OCI-LY7 (cell line): ENCODE measurements around the gene CTNNBIP1.

Experiments
- EZH2phosphoT487 ChIP-seq: fragments of 200-600 bp; sonication (generic); IDR thresholded peaks from 2 replicates; pipeline ENCODE4 v1.6.1; 2018; ENCODE audit warnings: low read depth, borderline replicate concordance, mild to moderate bottlenecking, mixed run types, antibody characterized with exemption, low read length, moderate library complexity, mixed read lengths
- TF ChIP-seq, protein P1 (sequence below): fragments of 200-600 bp; sonication (generic); conservative IDR thresholded peaks from 2 replicates; pipeline ENCODE4 v1.5.1; 2014; ENCODE audit warnings: mild to moderate bottlenecking, antibody characterized with exemption, low read length, moderate library complexity, mixed read lengths

DNA sequence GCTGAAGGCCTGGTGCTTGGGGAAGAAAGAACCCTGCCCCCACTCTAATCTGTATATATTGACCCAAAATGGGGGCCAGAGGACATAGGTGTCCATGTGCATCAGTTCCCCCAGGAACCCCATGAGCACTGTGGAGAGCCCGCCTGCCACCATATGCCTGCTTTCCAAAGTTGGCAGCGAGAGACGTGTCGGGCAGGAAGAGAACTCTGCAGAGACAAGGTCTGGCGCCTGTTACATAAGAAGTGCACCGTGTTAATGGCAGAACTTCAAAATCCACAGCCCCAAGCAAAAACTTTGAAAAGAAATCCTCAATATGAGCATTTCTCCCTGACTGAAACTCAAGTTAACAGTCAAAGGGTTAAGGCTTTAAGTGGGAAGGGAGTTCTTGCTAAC is 8.0 kb downstream of the CTNNBIP1 start:
- TF ChIP-seq, protein P1, sequence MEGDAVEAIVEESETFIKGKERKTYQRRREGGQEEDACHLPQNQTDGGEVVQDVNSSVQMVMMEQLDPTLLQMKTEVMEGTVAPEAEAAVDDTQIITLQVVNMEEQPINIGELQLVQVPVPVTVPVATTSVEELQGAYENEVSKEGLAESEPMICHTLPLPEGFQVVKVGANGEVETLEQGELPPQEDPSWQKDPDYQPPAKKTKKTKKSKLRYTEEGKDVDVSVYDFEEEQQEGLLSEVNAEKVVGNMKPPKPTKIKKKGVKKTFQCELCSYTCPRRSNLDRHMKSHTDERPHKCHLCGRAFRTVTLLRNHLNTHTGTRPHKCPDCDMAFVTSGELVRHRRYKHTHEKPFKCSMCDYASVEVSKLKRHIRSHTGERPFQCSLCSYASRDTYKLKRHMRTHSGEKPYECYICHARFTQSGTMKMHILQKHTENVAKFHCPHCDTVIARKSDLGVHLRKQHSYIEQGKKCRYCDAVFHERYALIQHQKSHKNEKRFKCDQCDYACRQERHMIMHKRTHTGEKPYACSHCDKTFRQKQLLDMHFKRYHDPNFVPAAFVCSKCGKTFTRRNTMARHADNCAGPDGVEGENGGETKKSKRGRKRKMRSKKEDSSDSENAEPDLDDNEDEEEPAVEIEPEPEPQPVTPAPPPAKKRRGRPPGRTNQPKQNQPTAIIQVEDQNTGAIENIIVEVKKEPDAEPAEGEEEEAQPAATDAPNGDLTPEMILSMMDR, result no peak
- TF ChIP-seq EZH2phosphoT487, result no peak
